B cell (primary cell): ENCODE data around the gene CLASP1. TPM values are rescaled to one million over a fixed set of nuclear protein-coding genes. Genes with fewer than 3 reads are reported as not detected.

ENCODE experiments used
- ATAC-seq: fragments of 200-7000 bp; cut with Tn5 transposase; one replicate; pipeline ENCODE4 v1.10.0; 2021; ENCODE audit warnings: low read depth, mild to moderate bottlenecking, moderate number of reproducible peaks, moderate library complexity
- CTCF ChIA-PET: fragments of 350-600 bp; sonication (Branson Sonifier 250); formaldehyde crosslinking; loops from one replicate; lab custom pipeline; 2021; ENCODE audit warnings: antibody characterized with exemption, inconsistent platforms; lab: Charles Lee
- POLR2A ChIA-PET: fragments of 350-600 bp; sonication (Branson Sonifier 250); formaldehyde crosslinking; loops from one replicate; lab custom pipeline; 2021; ENCODE audit warnings: antibody characterized with exemption; lab: Charles Lee
- DNase-seq: peaks from one replicate; pipeline ENCODE4 v3.0.0; 2013
- H2AFZ ChIP-seq: 2 replicates; pipeline ENCODE4 v1.6.1; 2012; ENCODE audit warnings: mild to moderate bottlenecking, low read depth, low read length; ENCODE audit not compliant: insufficient read depth, poor library complexity, severe bottlenecking
- H3K27ac ChIP-seq, 2 donors: 1 replicate in 1 of 2; 2 replicates in 1 of 2; pipeline ENCODE4 v1.5.1; 2012 to 2013; ENCODE audit warnings: low read length in 2 of 2, mild to moderate bottlenecking in 2 of 2, moderate library complexity in 1 of 2
- H3K27me3 ChIP-seq, 4 experiments: fragments of 200-600 bp in 1 of 4; sonication (generic) in 1 of 4; replicated peaks in 1 of 4; 1 replicate in 2 of 4; 2 replicates in 2 of 4; pipeline versions ENCODE4 v1.6.1 to v1.7.0; 2013 to 2016; ENCODE audit warnings: low read length in 3 of 4, mild to moderate bottlenecking in 2 of 4, mixed read lengths in 1 of 4, moderate library complexity in 1 of 4; ENCODE audit not compliant: insufficient read depth in 4 of 4, control insufficient read depth in 3 of 4; ENCODE audit errors: control extremely low read depth in 1 of 4
- H3K36me3 ChIP-seq, 2 experiments: replicated peaks in 1 of 2; 1 replicate in 1 of 2; 2 replicates in 1 of 2; pipeline versions ENCODE4 v1.6.1 to v1.7.1; 2013; ENCODE audit warnings: low read length in 1 of 2; ENCODE audit not compliant: insufficient read depth in 2 of 2, control insufficient read depth in 1 of 2; ENCODE audit errors: control extremely low read depth in 1 of 2, extremely low read depth in 1 of 2
- H3K4me1 ChIP-seq, 2 donors: fragments of 200-600 bp in 1 of 2; sonication (generic) in 1 of 2; 1 replicate in 1 of 2; 2 replicates in 1 of 2; pipeline versions ENCODE4 v1.5.1 to v1.6.1; 2013 to 2017; ENCODE audit warnings: low read length in 2 of 2; ENCODE audit not compliant: control insufficient read depth in 2 of 2, insufficient read depth in 2 of 2
- H3K4me2 ChIP-seq: replicated peaks from 2 replicates; pipeline ENCODE3; 2012; ENCODE audit warnings: mild to moderate bottlenecking, low read depth, low read length; ENCODE audit not compliant: poor library complexity, severe bottlenecking
- H3K4me3 ChIP-seq, 5 experiments: fragments of 200-600 bp in 1 of 5; sonication (generic) in 1 of 5; 1 replicate in 3 of 5; 2 replicates in 2 of 5; pipeline versions ENCODE4 v1.5.1 to v1.7.0; 2011 to 2016; ENCODE audit warnings: low read length in 4 of 5, mild to moderate bottlenecking in 4 of 5, low read depth in 2 of 5, control low read depth in 1 of 5, moderate library complexity in 1 of 5; ENCODE audit not compliant: insufficient read depth in 1 of 5; ENCODE audit errors: control extremely low read depth in 1 of 5, extremely low read depth in 1 of 5
- H3K79me2 ChIP-seq: fragments of 200-600 bp; sonication (generic); one replicate; pipeline ENCODE4 v1.6.0; 2016; ENCODE audit warnings: low read length; ENCODE audit not compliant: control insufficient read depth, insufficient read depth
- H3K9ac ChIP-seq: fragments of 200-600 bp; sonication (generic); 2 replicates; pipeline ENCODE4 v1.6.1; 2017; ENCODE audit warnings: mild to moderate bottlenecking, low read length, moderate library complexity
- H3K9me3 ChIP-seq, 3 donors: one replicate each; pipeline versions ENCODE4 v1.6.1 to v1.7.1; 2013; ENCODE audit warnings: low read length in 2 of 3; ENCODE audit not compliant: control insufficient read depth in 2 of 3, insufficient read depth in 1 of 3; ENCODE audit errors: control extremely low read depth in 1 of 3
- H4K20me1 ChIP-seq: 2 replicates; pipeline ENCODE4 v1.6.0; 2012; ENCODE audit warnings: mild to moderate bottlenecking, low read length; ENCODE audit not compliant: insufficient read depth, control insufficient read depth, poor library complexity, severe bottlenecking
- H3K27ac Mint-ChIP-seq: one replicate; pipeline ENCODE4 v1.8.0; 2021; ENCODE audit warnings: mixed read lengths
- H3K27me3 Mint-ChIP-seq: one replicate; pipeline ENCODE4 v1.8.0; 2021; ENCODE audit warnings: mixed read lengths
- H3K4me1 Mint-ChIP-seq: one replicate; pipeline ENCODE4 v1.8.0; 2021; ENCODE audit warnings: mixed read lengths
- H3K4me3 Mint-ChIP-seq: one replicate; pipeline ENCODE4 v1.8.0; 2021; ENCODE audit warnings: mixed read lengths
- H3K9me3 Mint-ChIP-seq: one replicate; pipeline ENCODE4 v1.8.0; 2022; ENCODE audit warnings: mixed read lengths; ENCODE audit not compliant: insufficient read depth
- CTCF ChIP-seq: fragments of 200-600 bp; IDR thresholded peaks from one replicate; pipeline ENCODE4 v1.8.0; 2022; ENCODE audit warnings: antibody characterized with exemption, mild to moderate bottlenecking
- EZH2 ChIP-seq: IDR thresholded peaks from 2 replicates; pipeline ENCODE4 v1.6.1; 2012; ENCODE audit warnings: borderline replicate concordance, low read depth, mild to moderate bottlenecking, moderate library complexity, low read length; ENCODE audit not compliant: insufficient read depth, poor library complexity, severe bottlenecking
- WGBS: methylation state at CpG from one replicate; pipeline ENCODE4 v1.1.5; 2013; ENCODE audit warnings: missing lambda C conversion rate; ENCODE audit not compliant: insufficient coverage; 5-methylcytosine and 5-hydroxymethylcytosine counted together
- intact Hi-C: fragments of 100-400 bp; cut with micrococcal nuclease; formaldehyde crosslinking; loops from one replicate; pipeline ENCODE4 v1.10.0; 2022
- polyA plus RNA-seq: library from polyadenylated mRNA; depleted of rRNA; stranded (reverse); fragments of >200 nt; gene quantifications from 2 replicates; pipeline ENCODE4 v1.2.3, GENCODE V29; 2012
- total RNA-seq, 2 donors: library from RNA; stranded (reverse); fragments of 120-200 nt in 1 of 2; gene quantifications; 1 replicate in 1 of 2; 2 replicates in 1 of 2; pipeline versions ENCODE4 v1.2.3 to v1.2.4, GENCODE V29; 2013 to 2022

Gene CLASP1
- total and polyA plus RNA-seq, 2 donors (not counting 1 experiment from before 2014, with no cell fraction given): 8.7 to 88.0 TPM

GRCh38 chr2:121420486-121420885 is 228.8 kb downstream of the CLASP1 start:
- no peak overlapping the region for H3K4me2 ChIP-seq
- no peak overlapping the region for H3K4me3 ChIP-seq
- POLR2A ChIA-PET: no interaction called here
- no peaks in the 10 kb centered on the region for H3K4me1 Mint-ChIP-seq
- H3K9ac ChIP-seq: no peak overlapping the region
- ATAC-seq (no peak), DNase-seq (no peak)
- no CpG with 5 or more reads among the region's 5 CpGs for WGBS
- no peaks in the 10 kb centered on the region for H3K79me2 ChIP-seq
- CTCF ChIA-PET: no interaction called here
- intact Hi-C loops: no loop called here
- TF ChIP-seq CTCF (no peak), EZH2 (no peak)
- no peaks in the 10 kb centered on the region for H3K27me3 Mint-ChIP-seq
- no peaks in the 10 kb centered on the region for H3K4me1 ChIP-seq
- no peaks in the 10 kb centered on the region for H3K27me3 ChIP-seq
- H4K20me1 ChIP-seq: no peaks in the 10 kb centered on the region
- no peak overlapping the region for H2AFZ ChIP-seq
- no peak overlapping the region for H3K27ac ChIP-seq
- H3K9me3 ChIP-seq: no peaks in the 10 kb centered on the region
- H3K4me3 Mint-ChIP-seq: no peak overlapping the region
- no peaks in the 10 kb centered on the region for H3K9me3 Mint-ChIP-seq
- H3K36me3 ChIP-seq: peaks cover 0 to 42% of the 10 kb centered on the region in 2 experiments
- H3K27ac Mint-ChIP-seq: no peak overlapping the region

DNA sequence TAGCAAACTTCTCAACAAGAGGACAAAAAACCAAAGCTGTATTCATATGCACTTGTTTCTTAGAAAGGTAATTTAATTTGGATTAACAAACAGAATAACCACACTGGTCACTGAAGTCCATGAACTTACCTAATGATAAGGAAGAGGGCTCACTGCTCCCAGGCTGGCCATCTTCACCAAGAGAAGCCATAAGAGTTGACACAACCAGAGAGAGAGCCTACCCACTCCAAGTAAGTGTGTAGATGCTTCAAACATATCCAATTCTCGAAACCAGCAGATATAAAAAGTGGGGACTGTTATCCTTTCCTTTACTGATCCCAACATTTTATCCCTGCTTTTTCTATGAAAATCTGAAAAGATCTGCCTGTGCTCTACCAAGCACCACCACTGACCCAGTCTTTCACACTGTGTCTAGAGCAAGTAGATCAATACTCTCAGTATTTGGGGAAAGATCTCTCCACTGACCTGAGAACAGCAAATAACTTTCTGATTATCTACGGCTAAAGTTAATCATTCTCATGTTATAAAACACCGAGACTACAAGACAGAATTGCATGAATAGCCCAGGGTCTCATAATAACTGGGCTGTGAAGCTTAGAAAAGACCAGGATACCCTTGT is 230.1 kb downstream of the CLASP1 start:
- Histone ChIP-seq H3K4me3 (no peak overlapping the region), H3K4me2 (no peak overlapping the region), H3K36me3 (peaks cover 0 to 38% of the 10 kb centered on the region in 2 experiments), H3K79me2 (no peaks in the 10 kb centered on the region), H3K27ac (no peak overlapping the region), H3K9ac (no peak overlapping the region), H2AFZ (no peak overlapping the region), H3K4me1 (no peaks in the 10 kb centered on the region), H4K20me1 (no peaks in the 10 kb centered on the region), H3K9me3 (no peaks in the 10 kb centered on the region), H3K27me3 (no peaks in the 10 kb centered on the region)
- DNase-seq: no peak
- no peak for TF ChIP-seq EZH2
- no peak for TF ChIP-seq CTCF
- no peaks in the 10 kb centered on the region for H3K4me1 Mint-ChIP-seq
- ChIA-PET POLR2A (no interaction called here), CTCF (interaction anchor here (0.5 to 1.2 kb wide), 4 partner anchors 12 to 19 kb away, joined by 3 to 4 read pairs (median 3); no protein-coding TSS in a partner anchor)
- no peaks in the 10 kb centered on the region for H3K9me3 Mint-ChIP-seq
- intact Hi-C loops: no loop called here
- no peak overlapping the region for H3K27ac Mint-ChIP-seq
- no peak overlapping the region for H3K4me3 Mint-ChIP-seq
- no CpG with 5 or more reads among the region's 3 CpGs for WGBS
- no peak for ATAC-seq
- no peaks in the 10 kb centered on the region for H3K27me3 Mint-ChIP-seq
